GM23248 (cell line): Measurements from ENCODE around the gene LYAR. TPM values are rescaled to one million over a fixed set of nuclear protein-coding genes. Genes with fewer than 3 reads are reported as not detected.
A peak's percentile ranks its signal among the peaks of the same experiment; 100 is the strongest.

Experiments used
- DNase-seq: peaks from one replicate; pipeline ENCODE4 v3.0.0-alpha.2; 2015
- H2AFZ ChIP-seq: fragments of 200-600 bp; sonication (generic); 2 replicates; pipeline ENCODE4 v1.6.1; 2016; ENCODE audit warnings: antibody characterized with exemption
- H3F3A ChIP-seq: fragments of 200-600 bp; sonication (generic); 2 replicates; pipeline ENCODE4 v1.6.1; 2016; ENCODE audit warnings: mild to moderate bottlenecking, antibody characterized with exemption, mixed run types; ENCODE audit not compliant: insufficient read depth
- H3K27ac ChIP-seq: fragments of 200-600 bp; sonication (generic); 2 replicates; pipeline ENCODE4 v1.5.1; 2016; ENCODE audit warnings: mild to moderate bottlenecking
- H3K27me3 ChIP-seq: fragments of 200-600 bp; sonication (generic); replicated peaks from 2 replicates; pipeline ENCODE4 v1.6.1; 2016; ENCODE audit warnings: mild to moderate bottlenecking; ENCODE audit not compliant: insufficient read depth
- H3K36me3 ChIP-seq: fragments of 200-600 bp; sonication (generic); 2 replicates; pipeline ENCODE4 v1.6.1; 2016; ENCODE audit warnings: low read depth, mild to moderate bottlenecking
- H3K4me1 ChIP-seq: fragments of 200-600 bp; sonication (generic); 2 replicates; pipeline ENCODE4 v1.6.1; 2016; ENCODE audit warnings: mild to moderate bottlenecking; ENCODE audit not compliant: insufficient read depth
- H3K4me2 ChIP-seq: fragments of 200-600 bp; sonication (generic); one replicate; pipeline ENCODE4 v1.6.1; 2016; ENCODE audit warnings: mild to moderate bottlenecking; ENCODE audit not compliant: unreplicated experiment
- H3K4me3 ChIP-seq: fragments of 200-600 bp; sonication (generic); 2 replicates; pipeline ENCODE4 v1.5.1; 2016; ENCODE audit warnings: mild to moderate bottlenecking
- H3K79me2 ChIP-seq: fragments of 200-600 bp; sonication (generic); 2 replicates; pipeline ENCODE4 v1.6.1; 2016; ENCODE audit warnings: mild to moderate bottlenecking; ENCODE audit not compliant: insufficient read depth
- H3K9ac ChIP-seq: fragments of 200-600 bp; sonication (generic); 2 replicates; pipeline ENCODE4 v1.6.1; 2016; ENCODE audit warnings: mild to moderate bottlenecking
- H3K9me2 ChIP-seq: fragments of 200-600 bp; sonication (generic); 2 replicates; pipeline ENCODE4 v1.6.1; 2016; ENCODE audit warnings: mixed run types, mild to moderate bottlenecking, moderate library complexity; ENCODE audit not compliant: insufficient read depth
- H3K9me3 ChIP-seq: fragments of 200-600 bp; sonication (generic); one replicate; pipeline ENCODE4 v1.6.1; 2017; ENCODE audit warnings: low read depth
- H4K20me1 ChIP-seq: fragments of 200-600 bp; sonication (generic); 2 replicates; pipeline ENCODE4 v1.6.0; 2016; ENCODE audit not compliant: insufficient read depth
- EZH2 ChIP-seq: fragments of 200-600 bp; sonication (generic); IDR thresholded peaks from 2 replicates; pipeline ENCODE4 v1.6.1; 2018; ENCODE audit warnings: antibody characterized with exemption, mild to moderate bottlenecking; ENCODE audit not compliant: insufficient read depth, poor library complexity, severe bottlenecking
- EZH2phosphoT487 ChIP-seq: fragments of 200-600 bp; sonication (generic); IDR thresholded peaks from 2 replicates; pipeline ENCODE4 v1.6.1; 2018; ENCODE audit warnings: antibody characterized with exemption, moderate library complexity, mild to moderate bottlenecking, low read depth; ENCODE audit not compliant: insufficient read depth
- WGBS, 2 experiments: methylation state at CpG; one replicate each; pipeline ENCODE4 v1.1.6; 2015 to 2017; ENCODE audit warnings: low lambda C conversion rate in 2 of 2, low coverage in 1 of 2; ENCODE audit errors: missing lambda C conversion rate in 2 of 2; 5-methylcytosine and 5-hydroxymethylcytosine counted together
- in situ Hi-C: fragments of 300-500 bp; cut with MboI; formaldehyde crosslinking; loops from 2 replicates; pipeline ENCODE4 v1.15.0; 2020
- polyA plus RNA-seq: library from polyadenylated mRNA; unstranded; fragments of >200 nt; fragmentation: Nextera tagmentation; extraction: Ambion mirVana; gene quantifications from 2 replicates; pipeline ENCODE4 v1.2.1, GENCODE V29; 2016
- total RNA-seq: library from RNA; depleted of rRNA; stranded (reverse); fragments of >200 nt; shearing (Covaris generic); gene quantifications from 2 replicates; pipeline ENCODE4 v1.2.3, GENCODE V29; 2014

LYAR gene
- total and polyA plus RNA-seq, 2 experiments from 2014 or later = 11.9 to 16.9 TPM

- no peak for TF ChIP-seq EZH2phosphoT487
- no peak for TF ChIP-seq EZH2
- Histone ChIP-seq H3K27me3 (no peaks in the 10 kb centered on the region), H3K27ac (no peak overlapping the region), H3K4me2 (no peak overlapping the region), H3F3A (no peaks in the 10 kb centered on the region), H3K4me1 (no peaks in the 10 kb centered on the region), H3K9me3 (no peaks in the 10 kb centered on the region), H3K4me3 (no peak overlapping the region), H3K9ac (no peak overlapping the region), H3K36me3 (peaks cover 45% of the 10 kb centered on the region), H4K20me1 (no peaks in the 10 kb centered on the region), H2AFZ (no peak overlapping the region), H3K79me2 (no peaks in the 10 kb centered on the region), H3K9me2 (no peaks in the 10 kb centered on the region)
- 75 to 77% methylated on average over 6 of the region's 6 CpGs for WGBS, 2 experiments
- in situ Hi-C loops = no loop called here
- DNase-seq = no peak
Observed at GRCh38 chr4:4277531-4277930, 12.4 kb downstream of the LYAR start.

- Histone ChIP-seq H3K4me1 (peaks cover 10% of the 10 kb centered on the region; the same call in 1 of the 2 replicates), H3F3A (no peaks in the 10 kb centered on the region), H4K20me1 (no peaks in the 10 kb centered on the region), H3K9me3 (no peaks in the 10 kb centered on the region), H3K9me2 (no peaks in the 10 kb centered on the region), H2AFZ (no peak overlapping the region), H3K27ac (no peak overlapping the region), H3K79me2 (no peaks in the 10 kb centered on the region), H3K36me3 (peaks cover 15% of the 10 kb centered on the region; the same call in 1 of the 2 replicates), H3K4me3 (no peak overlapping the region), H3K9ac (no peak overlapping the region), H3K4me2 (no peak overlapping the region), H3K27me3 (no peaks in the 10 kb centered on the region)
- in situ Hi-C loops = no loop called here
- TF ChIP-seq EZH2phosphoT487 (no peak), EZH2 (no peak)
- WGBS, 2 experiments = 93 to 95% methylated on average over 14 of the region's 14 CpGs
- DNase-seq = no peak
Observed at GRCh38 chr4:4274226-4274625, 15.7 kb downstream of the LYAR start.

GRCh38 chr4:4271912-4272311 lies 18.0 kb downstream of the LYAR start:
- H3K4me2 ChIP-seq = no peak overlapping the region
- H3K9me3 ChIP-seq = no peaks in the 10 kb centered on the region
- no peaks in the 10 kb centered on the region for H4K20me1 ChIP-seq
- H3F3A ChIP-seq = no peaks in the 10 kb centered on the region
- H3K79me2 ChIP-seq = no peaks in the 10 kb centered on the region
- peak; percentile 14 for DNase-seq
- no peak overlapping the region for H3K27ac ChIP-seq
- TF ChIP-seq EZH2 (no peak), EZH2phosphoT487 (no peak)
- in situ Hi-C loops = no loop called here
- no peak overlapping the region for H3K9ac ChIP-seq
- no peak overlapping the region for H3K4me3 ChIP-seq
- WGBS, 2 experiments = 81 to 94% methylated on average over 10 of the region's 10 CpGs
- H2AFZ ChIP-seq = no peak overlapping the region
- H3K36me3 ChIP-seq = peaks cover 6% of the 10 kb centered on the region; the same call in 1 of the 2 replicates
- no peaks in the 10 kb centered on the region for H3K9me2 ChIP-seq
- peaks cover 10% of the 10 kb centered on the region; the same call in 1 of the 2 replicates for H3K4me1 ChIP-seq
- no peaks in the 10 kb centered on the region for H3K27me3 ChIP-seq

- Histone ChIP-seq H3K27ac (no peak overlapping the region), H4K20me1 (no peaks in the 10 kb centered on the region), H3K9me2 (no peaks in the 10 kb centered on the region), H3K9me3 (no peaks in the 10 kb centered on the region), H3K36me3 (peaks cover 6% of the 10 kb centered on the region; the same call in 1 of the 2 replicates), H3K9ac (no peak overlapping the region), H3K4me2 (no peak overlapping the region), H3K79me2 (no peaks in the 10 kb centered on the region), H3K4me1 (peaks cover 10% of the 10 kb centered on the region; the same call in 1 of the 2 replicates), H3K27me3 (no peaks in the 10 kb centered on the region), H3F3A (no peaks in the 10 kb centered on the region), H3K4me3 (no peak overlapping the region), H2AFZ (no peak overlapping the region)
- 96 to 98% methylated on average over 4 of the region's 4 CpGs for WGBS, 2 experiments
- peak; percentile 18 for DNase-seq
- in situ Hi-C loops = no loop called here
- TF ChIP-seq EZH2 (no peak), EZH2phosphoT487 (no peak)
Observed at GRCh38 chr4:4270529-4270928, 19.4 kb downstream of the LYAR start.

- WGBS, 2 experiments = 80 to 82% methylated on average over 4 of the region's 4 CpGs
- no peak for DNase-seq
Observed at GRCh38 chr4:4269856-4270255, 20.1 kb downstream of the LYAR start.

More at GRCh38 chr4:4269856-4270255, 20.1 kb downstream of the LYAR start:
- H3K27me3 ChIP-seq = no peaks in the 10 kb centered on the region
- H4K20me1 ChIP-seq = no peaks in the 10 kb centered on the region
- H3K4me2 ChIP-seq = no peak overlapping the region
- H2AFZ ChIP-seq = no peak overlapping the region
- in situ Hi-C loops = no loop called here
- no peaks in the 10 kb centered on the region for H3F3A ChIP-seq
- no peaks in the 10 kb centered on the region for H3K9me3 ChIP-seq
- no peak for TF ChIP-seq EZH2phosphoT487
- TF ChIP-seq EZH2 = no peak
- no peak overlapping the region for H3K9ac ChIP-seq
- H3K4me1 ChIP-seq = peaks cover 10% of the 10 kb centered on the region; the same call in 1 of the 2 replicates
- H3K27ac ChIP-seq = no peak overlapping the region
- H3K9me2 ChIP-seq = no peaks in the 10 kb centered on the region
- H3K79me2 ChIP-seq = no peaks in the 10 kb centered on the region
- no peak overlapping the region for H3K4me3 ChIP-seq
- no peaks in the 10 kb centered on the region; the same call in 1 of the 2 replicates for H3K36me3 ChIP-seq
